Upper lobe of right lung (tissue), 1 donor: ENCODE results near the gene FAM162A. TPM values are rescaled to one million over a fixed set of nuclear protein-coding genes. Genes with fewer than 3 reads are reported as not detected.

Experiments
- ATAC-seq: fragments of 200-7000 bp; cut with Tn5 transposase; one replicate; pipeline ENCODE4 v1.9.1; 2020; ENCODE audit warnings: mild to moderate bottlenecking, moderate library complexity
- DNase-seq: peaks from one replicate; pipeline ENCODE4 v3.0.0-alpha.2; 2020
- H3K27ac ChIP-seq: fragments of 200-600 bp; one replicate; pipeline ENCODE4 v1.8.0; 2022
- H3K27me3 ChIP-seq: fragments of 200-600 bp; one replicate; pipeline ENCODE4 v1.8.0; 2022; ENCODE audit warnings: mild to moderate bottlenecking
- H3K36me3 ChIP-seq: fragments of 200-600 bp; one replicate; pipeline ENCODE4 v1.8.0; 2022
- H3K4me1 ChIP-seq: fragments of 200-600 bp; one replicate; pipeline ENCODE4 v1.8.0; 2022
- H3K4me3 ChIP-seq: fragments of 200-600 bp; one replicate; pipeline ENCODE4 v1.8.0; 2022; ENCODE audit warnings: mild to moderate bottlenecking
- H3K9me3 ChIP-seq: fragments of 200-600 bp; one replicate; pipeline ENCODE4 v1.8.0; 2022
- intact Hi-C: fragments of 100-400 bp; cut with DNase I; formaldehyde crosslinking; loops from one replicate; pipeline ENCODE4 v1.11.0; 2022
- total RNA-seq: library from RNA; stranded (reverse); fragmentation: NEBNext Ultra II Directional; extraction: Animal tissue kit (Norgen Biotek cat#: 25700); gene quantifications from one replicate; pipeline ENCODE4 v1.2.1, GENCODE V29; 2021
- TF ChIP-seq, protein P1 (sequence below): fragments of 200-600 bp; IDR thresholded peaks from one replicate; pipeline ENCODE4 v1.8.0; 2022; ENCODE audit warnings: antibody characterized with exemption
- donor health status: DM: no; HTN: yes; CAD: no; lungs with severe emphysema.

Gene FAM162A
- total RNA-seq, 1 donor from 2014 or later = 31.0 TPM

DNA sequence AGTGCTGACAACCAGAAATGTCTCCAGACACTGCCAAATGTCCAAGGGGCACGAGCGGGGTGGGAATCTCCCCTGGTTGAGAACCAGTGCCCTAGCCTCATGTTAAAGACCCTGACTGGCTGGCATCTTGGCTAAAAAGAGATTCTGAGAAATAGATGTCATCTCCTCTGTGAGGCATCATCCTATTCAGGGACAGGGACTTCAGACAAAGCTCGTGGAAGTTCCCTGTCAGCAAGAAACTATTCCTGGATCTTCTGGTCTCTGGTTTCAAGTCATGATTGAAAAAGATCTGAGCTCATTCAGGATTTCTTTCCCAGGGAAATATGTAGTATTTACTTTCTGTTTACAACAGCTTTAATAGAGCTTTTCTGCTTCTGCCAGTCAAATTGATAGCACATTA, 21.0 kb downstream of the FAM162A start:
- intact Hi-C loops = no loop called here
- H3K27ac ChIP-seq = no peak overlapping the region
- ATAC-seq = no peak
- no peaks in the 10 kb centered on the region for H3K27me3 ChIP-seq
- no peak overlapping the region for H3K4me3 ChIP-seq
- no peak for DNase-seq
- H3K36me3 ChIP-seq = peaks cover 54% of the 10 kb centered on the region
- H3K4me1 ChIP-seq = no peaks in the 10 kb centered on the region
- TF ChIP-seq, protein P1, sequence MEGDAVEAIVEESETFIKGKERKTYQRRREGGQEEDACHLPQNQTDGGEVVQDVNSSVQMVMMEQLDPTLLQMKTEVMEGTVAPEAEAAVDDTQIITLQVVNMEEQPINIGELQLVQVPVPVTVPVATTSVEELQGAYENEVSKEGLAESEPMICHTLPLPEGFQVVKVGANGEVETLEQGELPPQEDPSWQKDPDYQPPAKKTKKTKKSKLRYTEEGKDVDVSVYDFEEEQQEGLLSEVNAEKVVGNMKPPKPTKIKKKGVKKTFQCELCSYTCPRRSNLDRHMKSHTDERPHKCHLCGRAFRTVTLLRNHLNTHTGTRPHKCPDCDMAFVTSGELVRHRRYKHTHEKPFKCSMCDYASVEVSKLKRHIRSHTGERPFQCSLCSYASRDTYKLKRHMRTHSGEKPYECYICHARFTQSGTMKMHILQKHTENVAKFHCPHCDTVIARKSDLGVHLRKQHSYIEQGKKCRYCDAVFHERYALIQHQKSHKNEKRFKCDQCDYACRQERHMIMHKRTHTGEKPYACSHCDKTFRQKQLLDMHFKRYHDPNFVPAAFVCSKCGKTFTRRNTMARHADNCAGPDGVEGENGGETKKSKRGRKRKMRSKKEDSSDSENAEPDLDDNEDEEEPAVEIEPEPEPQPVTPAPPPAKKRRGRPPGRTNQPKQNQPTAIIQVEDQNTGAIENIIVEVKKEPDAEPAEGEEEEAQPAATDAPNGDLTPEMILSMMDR = no peak
- H3K9me3 ChIP-seq = no peaks in the 10 kb centered on the region

DNA sequence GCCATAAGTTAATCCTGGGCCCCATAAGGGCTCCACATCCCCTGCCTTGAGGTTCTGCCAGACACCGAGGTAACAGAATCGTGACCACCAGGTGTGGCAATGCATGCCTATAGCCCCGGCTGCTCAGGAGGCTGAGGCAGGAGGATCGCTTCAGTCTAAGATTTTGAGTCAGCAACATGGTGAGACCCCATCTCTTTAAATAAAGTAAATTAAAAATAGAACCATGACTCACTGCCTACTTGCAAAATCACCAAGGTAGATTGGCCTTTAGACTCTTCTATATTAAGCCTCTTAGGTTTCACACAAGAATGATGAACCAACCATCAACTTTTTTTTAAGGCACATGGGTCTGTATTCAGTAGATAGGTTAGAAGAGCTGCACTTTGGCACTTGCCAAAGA, 22.2 kb downstream of the FAM162A start:
- Histone ChIP-seq H3K4me3 (no peak overlapping the region), H3K4me1 (no peaks in the 10 kb centered on the region), H3K36me3 (peaks cover 66% of the 10 kb centered on the region), H3K27ac (no peak overlapping the region), H3K27me3 (no peaks in the 10 kb centered on the region), H3K9me3 (no peaks in the 10 kb centered on the region)
- TF ChIP-seq, protein P1 = no peak
- ATAC-seq (no peak), DNase-seq (no peak)
- intact Hi-C loops = no loop called here

DNA sequence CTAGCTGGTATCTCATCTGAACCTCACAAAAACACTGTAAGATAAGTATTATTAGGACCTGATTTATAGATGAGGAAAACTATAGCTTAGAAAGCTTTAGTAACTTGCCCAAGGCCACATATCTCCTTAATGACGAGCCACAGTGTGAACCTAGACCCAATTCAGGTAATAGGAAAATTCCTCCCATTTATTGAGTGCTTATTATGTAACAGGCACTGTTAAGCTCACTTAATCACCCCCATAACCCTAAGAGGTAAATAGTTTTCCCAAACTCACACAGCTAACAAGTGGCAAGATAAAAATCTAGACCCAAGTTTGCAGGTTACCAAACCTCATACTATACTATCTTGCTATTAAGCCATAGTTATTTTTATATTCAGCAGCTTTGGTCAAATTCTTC, 24.0 kb downstream of the FAM162A start:
- Histone ChIP-seq H3K27me3 (no peaks in the 10 kb centered on the region), H3K4me3 (no peak overlapping the region), H3K9me3 (no peaks in the 10 kb centered on the region), H3K27ac (no peak overlapping the region), H3K36me3 (peaks cover 68% of the 10 kb centered on the region), H3K4me1 (no peaks in the 10 kb centered on the region)
- DNase-seq = no peak
- intact Hi-C loops = no loop called here
- TF ChIP-seq, protein P1 = no peak
- ATAC-seq = no peak

DNA sequence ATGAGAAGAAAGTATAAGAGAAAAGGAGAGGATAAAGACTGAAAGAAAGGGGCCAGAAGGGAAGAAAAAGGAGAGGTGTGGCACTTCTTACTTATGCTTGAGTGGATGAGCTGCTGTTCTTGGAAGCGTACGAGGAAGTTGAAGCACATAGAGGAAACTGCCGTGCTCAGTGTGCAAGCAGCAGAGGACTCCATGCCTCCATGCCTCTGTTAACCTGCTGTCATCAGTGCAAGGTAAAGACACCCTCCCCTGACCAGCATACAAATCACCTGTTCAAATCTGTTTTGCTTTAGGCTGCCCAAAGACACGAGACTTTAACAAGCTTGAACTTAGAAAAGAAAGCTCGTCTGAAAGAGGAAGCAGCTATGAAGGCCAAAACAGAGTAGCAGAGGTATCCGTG, 25.5 kb downstream of the FAM162A start:
- TF ChIP-seq, protein P1 = no peak
- DNase-seq (no peak), ATAC-seq (peak; percentile 70)
- H3K9me3 ChIP-seq = no peaks in the 10 kb centered on the region
- no peak overlapping the region for H3K27ac ChIP-seq
- H3K36me3 ChIP-seq = peaks cover 56% of the 10 kb centered on the region
- H3K4me1 ChIP-seq = no peaks in the 10 kb centered on the region
- intact Hi-C loops = no loop called here
- H3K27me3 ChIP-seq = no peaks in the 10 kb centered on the region
- no peak overlapping the region for H3K4me3 ChIP-seq

DNA sequence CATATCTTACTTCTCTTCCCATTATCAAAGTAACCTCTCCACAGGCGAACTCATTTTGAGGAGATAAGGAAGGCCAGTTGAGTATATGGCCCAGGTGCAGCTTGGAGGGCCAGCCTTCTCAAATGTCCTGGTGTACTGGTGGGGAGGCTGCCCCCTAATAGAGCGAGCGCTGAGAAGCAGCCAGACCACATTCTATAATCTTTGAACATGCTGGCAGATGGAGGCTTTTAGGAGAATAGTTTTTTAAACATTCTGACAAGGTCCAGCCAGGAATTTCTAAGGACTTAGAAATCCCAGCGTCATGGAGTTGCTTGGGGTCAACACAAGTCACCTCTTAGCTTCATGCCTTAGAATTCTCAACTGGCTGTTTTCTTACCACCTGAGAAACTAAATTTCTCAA, 26.1 kb downstream of the FAM162A start:
- Histone ChIP-seq H3K27me3 (no peaks in the 10 kb centered on the region), H3K27ac (no peak overlapping the region), H3K4me1 (no peaks in the 10 kb centered on the region), H3K4me3 (no peak overlapping the region), H3K9me3 (no peaks in the 10 kb centered on the region), H3K36me3 (peaks cover 50% of the 10 kb centered on the region)
- DNase-seq (no peak), ATAC-seq (no peak)
- intact Hi-C loops = no loop called here
- TF ChIP-seq, protein P1 = no peak

DNA sequence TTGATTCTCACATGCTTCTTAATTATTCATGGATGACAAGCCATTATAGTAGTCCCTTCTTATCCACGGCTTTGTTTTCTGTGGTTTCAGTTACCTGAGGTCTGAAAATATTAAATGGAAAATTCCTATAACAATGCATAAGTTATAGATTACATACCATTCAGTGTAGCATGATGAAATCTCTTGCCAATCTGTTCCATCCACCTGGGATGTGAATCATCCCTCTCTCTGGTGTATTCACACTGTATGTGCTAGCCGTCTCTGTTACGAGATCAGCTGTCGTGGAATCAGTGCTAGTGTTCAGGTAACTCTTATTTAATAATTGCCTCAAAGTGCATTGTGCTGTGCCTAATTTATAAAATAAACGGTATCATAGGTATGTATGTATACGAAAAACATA, 26.7 kb downstream of the FAM162A start:
- Histone ChIP-seq H3K36me3 (peaks cover 47% of the 10 kb centered on the region), H3K27me3 (no peaks in the 10 kb centered on the region), H3K4me3 (no peak overlapping the region), H3K9me3 (no peaks in the 10 kb centered on the region), H3K27ac (no peak overlapping the region), H3K4me1 (no peaks in the 10 kb centered on the region)
- ATAC-seq = no peak
- DNase-seq = no peak
- TF ChIP-seq, protein P1 = no peak
- intact Hi-C loops = no loop called here
